GM12878 (cell line): ENCODE data around the gene ADAM33. TPM values are rescaled to one million over a fixed set of nuclear protein-coding genes. Genes with fewer than 3 reads are reported as not detected.

Experiments used
- ATAC-seq: fragments of 200-7000 bp; cut with Tn5 transposase; 3 replicates; pipeline ENCODE4 v1.9.1; 2020; ENCODE audit warnings: mild to moderate bottlenecking, moderate library complexity
- BruUV-seq: library from RNA; stranded (reverse); fragments of 400-500 nt; replicated peaks from 2 replicates; lab custom pipeline; 2021; lab: Mats Ljungman, UMichigan
- CTCF ChIA-PET: fragments of 300-600 bp; sonication (Branson Sonifier 250); formaldehyde crosslinking; extraction: SDS; loops from one replicate; lab custom pipeline; 2021; ENCODE audit warnings: inconsistent platforms; lab: Yijun Ruan, JAX
- POLR2A ChIA-PET: fragments of 350-600 bp; formaldehyde crosslinking; extraction: SDS; loops from one replicate; lab custom pipeline; 2021; ENCODE audit warnings: inconsistent platforms; lab: Charles Lee
- RAD21 ChIA-PET: fragments of 300-600 bp; sonication (Branson Sonifier 250); formaldehyde crosslinking; loops from one replicate; lab custom pipeline; 2023; ENCODE audit warnings: antibody characterized with exemption; ENCODE audit not compliant: unreplicated experiment; lab: Charles Lee
- SMC1A ChIA-PET: fragments of 300-600 bp; sonication (Branson Sonifier 250); formaldehyde crosslinking; loops from one replicate; lab custom pipeline; 2023; ENCODE audit not compliant: unreplicated experiment, uncharacterized antibody; lab: Charles Lee
- DNase-seq: peaks from one replicate; pipeline ENCODE4 v3.0.0-alpha.2; 2011; ENCODE audit warnings: low read depth, low spot score
- FAIRE-seq: peaks from 3 replicates; lab custom pipeline; 2011; peaks lifted over from hg19 to GRCh38; lab: Jason Lieb, UNC
- H2AFZ ChIP-seq: 2 replicates; pipeline ENCODE4 v1.6.0; 2011; ENCODE audit warnings: low read depth, low read length, control low read depth; ENCODE audit not compliant: control insufficient read depth
- H3K27ac ChIP-seq: 2 replicates; pipeline ENCODE4 v1.5.1; 2011; ENCODE audit warnings: control low read depth; ENCODE audit not compliant: control insufficient read depth, insufficient read depth
- H3K27me3 ChIP-seq, 2 experiments: replicated peaks in 1 of 2; 2 replicates each; pipeline versions ENCODE4 v1.6.0 to v1.6.1; 2011; ENCODE audit warnings: low read length in 1 of 2; ENCODE audit not compliant: control insufficient read depth in 2 of 2, insufficient read depth in 2 of 2
- H3K36me3 ChIP-seq, 2 experiments: 2 replicates each; pipeline ENCODE4 v1.5.1; 2011; ENCODE audit warnings: low read length in 1 of 2; ENCODE audit not compliant: control insufficient read depth in 2 of 2, insufficient read depth in 2 of 2
- H3K4me1 ChIP-seq: 2 replicates; pipeline ENCODE4 v1.6.1; 2011; ENCODE audit warnings: mild to moderate bottlenecking, low read length, moderate library complexity, mixed read lengths; ENCODE audit not compliant: control insufficient read depth, insufficient read depth
- H3K4me2 ChIP-seq: 2 replicates; pipeline ENCODE4 v1.6.0; 2011; ENCODE audit warnings: control low read depth; ENCODE audit not compliant: control insufficient read depth, insufficient read depth
- H3K4me3 ChIP-seq: fragments of 200-600 bp; sonication (generic); 2 replicates; pipeline ENCODE4 v1.5.1; 2016
- H3K79me2 ChIP-seq: 2 replicates; pipeline ENCODE4 v1.6.0; 2011; ENCODE audit warnings: low read length; ENCODE audit not compliant: control insufficient read depth, insufficient read depth
- H3K9ac ChIP-seq: 2 replicates; pipeline ENCODE4 v1.8.0; 2011; ENCODE audit warnings: low read length, control low read depth, mixed read lengths; ENCODE audit not compliant: control insufficient read depth, insufficient read depth
- H3K9me3 ChIP-seq: replicated peaks from 3 replicates; pipeline ENCODE4 v1.5.1; 2011; ENCODE audit warnings: mild to moderate bottlenecking, low read length; ENCODE audit not compliant: control insufficient read depth, insufficient read depth
- H4K20me1 ChIP-seq: 2 replicates; pipeline ENCODE4 v1.6.0; 2011; ENCODE audit not compliant: control insufficient read depth, insufficient read depth
- EZH2 ChIP-seq: IDR thresholded peaks from 2 replicates; pipeline ENCODE4 v1.6.1; 2012; ENCODE audit warnings: low read depth, mild to moderate bottlenecking, control low read depth, inconsistent platforms, low read length, borderline replicate concordance; ENCODE audit not compliant: control insufficient read depth
- NFYA ChIP-seq: IDR thresholded peaks from 2 replicates; pipeline ENCODE4 v1.6.1; 2011; ENCODE audit warnings: low read depth, mild to moderate bottlenecking, low read length, improper control_type of control experiment, borderline replicate concordance
- WGBS: methylation state at CpG from one replicate; pipeline ENCODE4 v1.1.6; 2016; ENCODE audit warnings: low lambda C conversion rate; ENCODE audit not compliant: insufficient replicate concordance, insufficient coverage; ENCODE audit errors: missing lambda C conversion rate; 5-methylcytosine and 5-hydroxymethylcytosine counted together
- in situ Hi-C: fragments of 300-500 bp; cut with MboI; formaldehyde crosslinking; loops from 9 replicates; pipeline ENCODE4 v1.14.3; 2018; ENCODE audit warnings: mixed read lengths
- intact Hi-C: fragments of 100-400 bp; cut with micrococcal nuclease; formaldehyde crosslinking; loops from one replicate; pipeline ENCODE4 v1.14.2; 2022; ENCODE audit not compliant: unreplicated experiment
- polyA plus RNA-seq, 11 experiments: library from polyadenylated mRNA; depleted of rRNA in 4 of 11; unstranded in 6 of 11; stranded (reverse) in 5 of 11; fragments of >200 nt; fragmentation: Nextera tagmentation in 4 of 11; fragmentation: Illumina TruSeq in 1 of 11; extraction: Ambion mirVana in 4 of 11; extraction: Trizol in 1 of 11; gene quantifications; 1 replicate in 1 of 11; 2 replicates in 10 of 11; pipeline versions ENCODE4 v1.2.1 to v1.2.3, GENCODE V29; 2011 to 2016; ENCODE audit warnings: inconsistent platforms in 2 of 11, missing spikeins in 2 of 11, low read depth in 1 of 11
- total RNA-seq, 4 experiments: library from RNA; depleted of rRNA in 3 of 4; stranded (reverse); fragments of >200 nt in 3 of 4; fragmentation: Illumina TruSeq in 1 of 4; extraction: Trizol in 1 of 4; gene quantifications; 2 replicates each; pipeline versions ENCODE4 v1.2.1 to v1.2.3, GENCODE V29; 2013 to 2021
- TF ChIP-seq, protein P1 (sequence below): fragments of 450-650 bp; IDR thresholded peaks from 2 replicates; pipeline ENCODE4 v1.6.1; 2017; ENCODE audit warnings: mild to moderate bottlenecking, moderate library complexity
- TF ChIP-seq, protein P2 (sequence below): IDR thresholded peaks from 2 replicates; pipeline ENCODE4 v1.6.1; 2012; ENCODE audit warnings: low read depth, low read length, improper control_type of control experiment

ADAM33 gene
- total and polyA plus RNA-seq, 10 of the 15 experiments (the other 5 are each of a cell fraction or from before 2014, with no cell fraction given): not detected

DNA sequence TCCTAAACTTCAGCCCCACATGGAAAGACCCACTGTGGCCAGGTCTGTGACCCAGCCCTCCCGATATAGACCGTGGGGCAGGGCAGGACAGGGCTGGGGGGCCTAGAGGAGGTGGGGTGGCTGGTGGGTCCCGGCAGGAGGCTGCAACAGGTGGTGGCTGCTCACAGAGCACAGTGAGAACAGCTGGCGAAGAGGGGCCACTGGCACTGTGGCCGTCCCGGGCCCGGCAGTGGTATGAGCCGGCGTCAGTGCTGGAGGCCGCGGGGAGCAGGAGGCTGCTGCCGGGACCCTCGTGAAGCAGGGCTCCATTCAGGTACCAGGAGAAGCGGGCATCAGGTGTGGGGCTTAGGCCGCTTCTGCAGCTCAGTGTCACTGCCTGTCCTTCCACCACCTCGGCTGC lies 17.2 kb upstream of the ADAM33 start (continued):
- TF ChIP-seq, protein P1, sequence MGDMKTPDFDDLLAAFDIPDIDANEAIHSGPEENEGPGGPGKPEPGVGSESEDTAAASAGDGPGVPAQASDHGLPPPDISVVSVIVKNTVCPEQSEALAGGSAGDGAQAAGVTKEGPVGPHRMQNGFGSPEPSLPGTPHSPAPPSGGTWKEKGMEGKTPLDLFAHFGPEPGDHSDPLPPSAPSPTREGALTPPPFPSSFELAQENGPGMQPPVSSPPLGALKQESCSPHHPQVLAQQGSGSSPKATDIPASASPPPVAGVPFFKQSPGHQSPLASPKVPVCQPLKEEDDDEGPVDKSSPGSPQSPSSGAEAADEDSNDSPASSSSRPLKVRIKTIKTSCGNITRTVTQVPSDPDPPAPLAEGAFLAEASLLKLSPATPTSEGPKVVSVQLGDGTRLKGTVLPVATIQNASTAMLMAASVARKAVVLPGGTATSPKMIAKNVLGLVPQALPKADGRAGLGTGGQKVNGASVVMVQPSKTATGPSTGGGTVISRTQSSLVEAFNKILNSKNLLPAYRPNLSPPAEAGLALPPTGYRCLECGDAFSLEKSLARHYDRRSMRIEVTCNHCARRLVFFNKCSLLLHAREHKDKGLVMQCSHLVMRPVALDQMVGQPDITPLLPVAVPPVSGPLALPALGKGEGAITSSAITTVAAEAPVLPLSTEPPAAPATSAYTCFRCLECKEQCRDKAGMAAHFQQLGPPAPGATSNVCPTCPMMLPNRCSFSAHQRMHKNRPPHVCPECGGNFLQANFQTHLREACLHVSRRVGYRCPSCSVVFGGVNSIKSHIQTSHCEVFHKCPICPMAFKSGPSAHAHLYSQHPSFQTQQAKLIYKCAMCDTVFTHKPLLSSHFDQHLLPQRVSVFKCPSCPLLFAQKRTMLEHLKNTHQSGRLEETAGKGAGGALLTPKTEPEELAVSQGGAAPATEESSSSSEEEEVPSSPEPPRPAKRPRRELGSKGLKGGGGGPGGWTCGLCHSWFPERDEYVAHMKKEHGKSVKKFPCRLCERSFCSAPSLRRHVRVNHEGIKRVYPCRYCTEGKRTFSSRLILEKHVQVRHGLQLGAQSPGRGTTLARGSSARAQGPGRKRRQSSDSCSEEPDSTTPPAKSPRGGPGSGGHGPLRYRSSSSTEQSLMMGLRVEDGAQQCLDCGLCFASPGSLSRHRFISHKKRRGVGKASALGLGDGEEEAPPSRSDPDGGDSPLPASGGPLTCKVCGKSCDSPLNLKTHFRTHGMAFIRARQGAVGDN: no peak

DNA sequence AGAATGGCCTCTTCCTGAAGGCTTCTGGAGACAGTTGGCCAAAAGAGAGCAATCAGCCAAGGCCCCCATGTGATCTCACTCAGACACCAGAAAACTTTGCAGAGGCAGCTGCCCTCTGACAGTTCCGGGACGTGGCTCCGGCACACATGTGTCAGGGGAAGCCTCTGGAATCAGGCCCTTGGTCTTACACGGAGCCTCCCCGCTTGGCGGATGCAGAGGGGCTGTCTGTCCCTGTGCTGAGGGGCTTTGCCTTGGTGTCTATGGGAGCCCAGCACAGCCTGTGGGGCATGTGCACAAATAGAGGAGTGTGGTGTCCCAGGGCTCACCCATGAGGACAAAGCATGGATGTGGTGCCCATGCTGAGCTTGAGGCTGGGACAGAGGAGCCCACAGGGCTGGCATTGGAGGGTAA lies 16.8 kb upstream of the ADAM33 start:
- RAD21 ChIA-PET: no interaction called here
- WGBS: 63% methylated on average over 6 of the region's 6 CpGs
- TF ChIP-seq, protein P2, sequence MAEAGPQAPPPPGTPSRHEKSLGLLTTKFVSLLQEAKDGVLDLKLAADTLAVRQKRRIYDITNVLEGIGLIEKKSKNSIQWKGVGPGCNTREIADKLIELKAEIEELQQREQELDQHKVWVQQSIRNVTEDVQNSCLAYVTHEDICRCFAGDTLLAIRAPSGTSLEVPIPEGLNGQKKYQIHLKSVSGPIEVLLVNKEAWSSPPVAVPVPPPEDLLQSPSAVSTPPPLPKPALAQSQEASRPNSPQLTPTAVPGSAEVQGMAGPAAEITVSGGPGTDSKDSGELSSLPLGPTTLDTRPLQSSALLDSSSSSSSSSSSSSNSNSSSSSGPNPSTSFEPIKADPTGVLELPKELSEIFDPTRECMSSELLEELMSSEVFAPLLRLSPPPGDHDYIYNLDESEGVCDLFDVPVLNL: no peak
- no peak for TF ChIP-seq NFYA
- no peak for TF ChIP-seq EZH2

More for the DNA sequence above, 16.8 kb upstream of the ADAM33 start:
- POLR2A ChIA-PET: interaction anchor here (0.6 kb wide), 1 partner anchor 129 kb away, joined by 4 read pairs; no protein-coding TSS in a partner anchor
- SMC1A ChIA-PET: no interaction called here
- Histone ChIP-seq H4K20me1 (no peaks in the 10 kb centered on the region), H3K4me2 (no peak overlapping the region), H3K79me2 (no peaks in the 10 kb centered on the region), H3K27me3 (no peaks in the 10 kb centered on the region; a peak in 1 of 4 replicates), H3K27ac (no peak overlapping the region), H3K4me1 (no peaks in the 10 kb centered on the region), H3K9me3 (peaks cover 1% of the 10 kb centered on the region; the same call in 1 of the 3 replicates), H3K36me3 (no peaks in the 10 kb centered on the region), H3K4me3 (no peak overlapping the region), H2AFZ (no peak overlapping the region), H3K9ac (no peak overlapping the region)
- in situ Hi-C loops (no loop called here), intact Hi-C loops (no loop called here)
- CTCF ChIA-PET: interaction anchor here (1.0 to 3.2 kb wide), 3 partner anchors 9 to 24 kb away, joined by 3 to 12 read pairs (median 5); no protein-coding TSS in a partner anchor
- no TSS peak for BruUV-seq
- DNase-seq: no peak
- ATAC-seq: no peak
- no peak for FAIRE-seq
